Dendritic cell treated with granulocyte-macrophage colony-stimulating factor and Interleukin-4, amounts not matched to agents 40 ng/mL and 50 ng/mL, for 4 days (primary cell): ENCODE data around the gene TCP11L1.
A peak's percentile ranks its signal among the peaks of the same experiment; 100 is the strongest.
"Not testable (repeated sequence)": the region's sequence is repeated elsewhere in the genome, so short reads cannot be mapped to it uniquely, and the experiment has no call there.

Experiments used
- H3K27ac Mint-ChIP-seq: one replicate; pipeline ENCODE4 v1.8.0; 2022; ENCODE audit warnings: mild to moderate bottlenecking, mixed read lengths
- H3K27me3 Mint-ChIP-seq: one replicate; pipeline ENCODE4 v1.8.0; 2022; ENCODE audit warnings: mild to moderate bottlenecking, mixed read lengths
- H3K36me3 Mint-ChIP-seq: one replicate; pipeline ENCODE4 v1.8.0; 2022; ENCODE audit warnings: low read depth, mixed read lengths
- H3K4me1 Mint-ChIP-seq: one replicate; pipeline ENCODE4 v1.8.0; 2022; ENCODE audit warnings: low read depth, mixed read lengths
- H3K4me3 Mint-ChIP-seq: one replicate; pipeline ENCODE4 v1.8.0; 2022; ENCODE audit warnings: mild to moderate bottlenecking, moderate library complexity, mixed read lengths
- H3K9me3 Mint-ChIP-seq: one replicate; pipeline ENCODE4 v1.8.0; 2022; ENCODE audit warnings: mixed read lengths
- intact Hi-C: fragments of 100-400 bp; cut with micrococcal nuclease; formaldehyde crosslinking; loops from one replicate; pipeline ENCODE4 v1.15.0; 2022

TCP11L1 gene

GRCh38 chr11:33044285-33044756 lies 4.9 kb downstream of the TCP11L1 start:
- Mint-ChIP-seq H3K4me1 (peaks cover 44% of the 10 kb centered on the region), H3K27me3 (no peaks in the 10 kb centered on the region), H3K4me3 (no peak overlapping the region), H3K36me3 (peaks cover 59% of the 10 kb centered on the region), H3K27ac (no peak overlapping the region), H3K9me3 (no peaks in the 10 kb centered on the region)
- intact Hi-C loops, result no loop called here

GRCh38 chr11:33045551-33046255 lies 6.3 kb downstream of the TCP11L1 start:
- Mint-ChIP-seq H3K27ac (no peak overlapping the region), H3K4me1 (peaks cover 47% of the 10 kb centered on the region), H3K4me3 (no peak overlapping the region), H3K27me3 (no peaks in the 10 kb centered on the region), H3K36me3 (peaks cover 59% of the 10 kb centered on the region), H3K9me3 (no peaks in the 10 kb centered on the region)
- intact Hi-C loops, result no loop called here

GRCh38 chr11:33048701-33049100 lies 9.3 kb downstream of the TCP11L1 start:
- H3K4me3 Mint-ChIP-seq, result peak overlapping the region; percentile 30
- H3K27ac Mint-ChIP-seq, result peak overlapping the region; percentile 81
- intact Hi-C loops, H3K9me3 Mint-ChIP-seq, H3K27me3 Mint-ChIP-seq: not testable (repeated sequence)
- H3K36me3 Mint-ChIP-seq, result peaks cover 47% of the 10 kb centered on the region
- peaks cover 52% of the 10 kb centered on the region for H3K4me1 Mint-ChIP-seq

- not testable (repeated sequence) for H3K4me3 Mint-ChIP-seq
Observed at GRCh38 chr11:33049565-33050408, 10.4 kb downstream of the TCP11L1 start.

GRCh38 chr11:33052231-33052630 lies 12.9 kb downstream of the TCP11L1 start:
- Mint-ChIP-seq H3K27ac (peak overlapping the region; percentile 91), H3K4me3 (no peak overlapping the region), H3K9me3 (no peaks in the 10 kb centered on the region), H3K4me1 (peaks cover 44% of the 10 kb centered on the region), H3K27me3 (no peaks in the 10 kb centered on the region), H3K36me3 (peaks cover 48% of the 10 kb centered on the region)
- intact Hi-C loops, result no loop called here

More at GRCh38 chr11:33049565-33050408, 10.4 kb downstream of the TCP11L1 start:
- H3K27me3 Mint-ChIP-seq, H3K9me3 Mint-ChIP-seq, intact Hi-C loops: not testable (repeated sequence)
- peak overlapping the region; percentile 81 for H3K27ac Mint-ChIP-seq
- peaks cover 52% of the 10 kb centered on the region for H3K4me1 Mint-ChIP-seq
- H3K36me3 Mint-ChIP-seq, result peaks cover 50% of the 10 kb centered on the region

- intact Hi-C loops, result no loop called here
- Mint-ChIP-seq H3K36me3 (peaks cover 65% of the 10 kb centered on the region), H3K9me3 (no peaks in the 10 kb centered on the region)
Observed at GRCh38 chr11:33055375-33055774, 16.0 kb downstream of the TCP11L1 start.

GRCh38 chr11:33057284-33057683 lies 17.9 kb downstream of the TCP11L1 start:
- peak overlapping the region; percentile 48 for H3K27ac Mint-ChIP-seq
- intact Hi-C loops, result no loop called here
- no peaks in the 10 kb centered on the region for H3K9me3 Mint-ChIP-seq
- peaks cover 22% of the 10 kb centered on the region for H3K4me1 Mint-ChIP-seq
- H3K36me3 Mint-ChIP-seq, result peaks cover 79% of the 10 kb centered on the region
- no peaks in the 10 kb centered on the region for H3K27me3 Mint-ChIP-seq
- H3K4me3 Mint-ChIP-seq, result no peak overlapping the region

More at GRCh38 chr11:33055375-33055774, 16.0 kb downstream of the TCP11L1 start:
- Mint-ChIP-seq H3K4me1 (peaks cover 28% of the 10 kb centered on the region), H3K27ac (no peak overlapping the region), H3K27me3 (no peaks in the 10 kb centered on the region), H3K4me3 (no peak overlapping the region)

GRCh38 chr11:33059331-33060007 lies 20.1 kb downstream of the TCP11L1 start:
- H3K36me3 Mint-ChIP-seq, result peaks cover 77% of the 10 kb centered on the region
- intact Hi-C loops, result loop anchor here (5.0 to 10.0 kb wide), 3 partner anchors 42 to 215 kb away; partner anchors contain the start of genes DEPDC7 and QSER1
- H3K4me1 Mint-ChIP-seq, result peaks cover 38% of the 10 kb centered on the region
- no peaks in the 10 kb centered on the region for H3K27me3 Mint-ChIP-seq
- no peaks in the 10 kb centered on the region for H3K9me3 Mint-ChIP-seq
- H3K27ac Mint-ChIP-seq, result peak overlapping the region; percentile 37
- no peak overlapping the region for H3K4me3 Mint-ChIP-seq

- no peak overlapping the region for H3K4me3 Mint-ChIP-seq
- H3K4me1 Mint-ChIP-seq, result peaks cover 46% of the 10 kb centered on the region
- intact Hi-C loops, result loop anchor here (5.0 to 10.0 kb wide), 3 partner anchors 43 to 215 kb away; partner anchors contain the start of genes DEPDC7 and QSER1
- H3K9me3 Mint-ChIP-seq, result no peaks in the 10 kb centered on the region
- H3K27me3 Mint-ChIP-seq, result no peaks in the 10 kb centered on the region
- peaks cover 70% of the 10 kb centered on the region for H3K36me3 Mint-ChIP-seq
- peak overlapping the region; percentile 37 for H3K27ac Mint-ChIP-seq
Observed at GRCh38 chr11:33060271-33060670, 20.9 kb downstream of the TCP11L1 start.

- Mint-ChIP-seq H3K9me3 (no peaks in the 10 kb centered on the region), H3K4me3 (no peak overlapping the region), H3K36me3 (peaks cover 75% of the 10 kb centered on the region), H3K27ac (peak overlapping the region; percentile 83), H3K4me1 (peaks cover 53% of the 10 kb centered on the region), H3K27me3 (no peaks in the 10 kb centered on the region)
- intact Hi-C loops, result loop anchor here (5.0 to 10.0 kb wide), 3 partner anchors 45 to 217 kb away; partner anchors contain the start of genes DEPDC7 and QSER1
Observed at GRCh38 chr11:33062137-33062536, 22.8 kb downstream of the TCP11L1 start.

- Mint-ChIP-seq H3K9me3 (no peaks in the 10 kb centered on the region), H3K4me3 (peak overlapping the region; percentile 23), H3K27ac (peak overlapping the region; percentile 83), H3K4me1 (peaks cover 53% of the 10 kb centered on the region), H3K27me3 (no peaks in the 10 kb centered on the region), H3K36me3 (peaks cover 77% of the 10 kb centered on the region)
- intact Hi-C loops, result loop anchor here (5.0 to 10.0 kb wide), 3 partner anchors 46 to 219 kb away; partner anchors contain the start of genes DEPDC7 and QSER1
Observed at GRCh38 chr11:33063326-33063881, 24.0 kb downstream of the TCP11L1 start.

GRCh38 chr11:33064033-33064825 lies 24.9 kb downstream of the TCP11L1 start:
- intact Hi-C loops, result loop anchor here (5.0 to 10.0 kb wide), 3 partner anchors 47 to 219 kb away; partner anchors contain the start of genes DEPDC7 and QSER1
- H3K4me3 Mint-ChIP-seq, result peak overlapping the region; percentile 32
- H3K4me1 Mint-ChIP-seq, result peaks cover 53% of the 10 kb centered on the region
- no peaks in the 10 kb centered on the region for H3K9me3 Mint-ChIP-seq
- peak overlapping the region; percentile 83 for H3K27ac Mint-ChIP-seq
- no peaks in the 10 kb centered on the region for H3K27me3 Mint-ChIP-seq
- H3K36me3 Mint-ChIP-seq, result peaks cover 77% of the 10 kb centered on the region
